Endothelial cell (in vitro differentiated cells): Measurements from ENCODE around the gene CKB. TPM values are rescaled to one million over a fixed set of nuclear protein-coding genes. Genes with fewer than 3 reads are reported as not detected.

ENCODE experiments used
- DNase-seq: peaks from one replicate; pipeline ENCODE4 v3.0.0; 2021; ENCODE audit warnings: low spot score
- H3K27ac Mint-ChIP-seq: one replicate; pipeline ENCODE4 v1.8.0; 2021; ENCODE audit warnings: mixed read lengths, inconsistent platforms; ENCODE audit not compliant: unreplicated experiment
- H3K27me3 Mint-ChIP-seq: one replicate; pipeline ENCODE4 v1.8.0; 2021; ENCODE audit warnings: mild to moderate bottlenecking, moderate library complexity, mixed read lengths, inconsistent platforms; ENCODE audit not compliant: unreplicated experiment
- H3K36me3 Mint-ChIP-seq: one replicate; pipeline ENCODE4 v1.8.0; 2021; ENCODE audit warnings: mild to moderate bottlenecking, low read depth, mixed read lengths, inconsistent platforms; ENCODE audit not compliant: unreplicated experiment
- H3K4me1 Mint-ChIP-seq: one replicate; pipeline ENCODE4 v1.8.0; 2021; ENCODE audit warnings: mild to moderate bottlenecking, mixed read lengths, inconsistent platforms; ENCODE audit not compliant: unreplicated experiment
- H3K4me3 Mint-ChIP-seq: one replicate; pipeline ENCODE4 v1.8.0; 2021; ENCODE audit warnings: mild to moderate bottlenecking, mixed read lengths, inconsistent platforms; ENCODE audit not compliant: unreplicated experiment
- H3K9me3 Mint-ChIP-seq: one replicate; pipeline ENCODE4 v1.8.0; 2021; ENCODE audit warnings: mixed read lengths, inconsistent platforms; ENCODE audit not compliant: unreplicated experiment
- total RNA-seq: library from RNA; stranded (reverse); fragmentation: NEBNext Ultra II Directional; extraction: Animal tissue kit (Norgen Biotek cat#: 25700); gene quantifications from one replicate; pipeline ENCODE4 v1.2.1, GENCODE V29; 2021; ENCODE audit not compliant: unreplicated experiment
- TF ChIP-seq, protein P1 (sequence below): fragments of 200-600 bp; sonication (generic); IDR thresholded peaks from one replicate; pipeline ENCODE4 v1.5.0; 2021; ENCODE audit warnings: antibody characterized with exemption; ENCODE audit not compliant: unreplicated experiment

Gene CKB
- total RNA-seq, 1 donor from 2014 or later = 23.1 TPM

DNA sequence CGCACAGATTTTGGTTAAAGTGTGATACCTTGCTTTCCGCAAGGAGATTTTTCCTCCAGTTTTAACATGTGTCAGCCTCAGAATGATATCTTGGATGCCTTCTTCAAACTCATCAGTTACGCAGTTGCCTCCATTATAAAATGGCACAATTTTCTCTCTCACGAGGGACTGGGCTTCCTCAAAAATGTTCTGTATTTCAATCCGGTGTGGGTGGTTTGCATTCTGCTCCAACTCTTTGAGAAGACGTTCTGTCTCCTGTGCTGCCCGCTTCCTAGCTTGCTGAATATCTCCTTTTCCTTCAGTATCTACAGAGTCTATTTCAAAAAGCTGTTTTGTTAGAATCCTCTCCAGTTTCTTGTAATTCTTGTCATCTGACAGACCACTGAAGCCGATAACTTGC lies 38.1 kb upstream of the CKB start:
- Mint-ChIP-seq H3K4me1 (peaks cover 38% of the 10 kb centered on the region), H3K27me3 (peaks cover 22% of the 10 kb centered on the region), H3K36me3 (peaks cover 35% of the 10 kb centered on the region), H3K27ac (peak overlapping the region; percentile 98), H3K4me3 (peak overlapping the region; percentile 99), H3K9me3 (no peaks in the 10 kb centered on the region)
- TF ChIP-seq, protein P1, sequence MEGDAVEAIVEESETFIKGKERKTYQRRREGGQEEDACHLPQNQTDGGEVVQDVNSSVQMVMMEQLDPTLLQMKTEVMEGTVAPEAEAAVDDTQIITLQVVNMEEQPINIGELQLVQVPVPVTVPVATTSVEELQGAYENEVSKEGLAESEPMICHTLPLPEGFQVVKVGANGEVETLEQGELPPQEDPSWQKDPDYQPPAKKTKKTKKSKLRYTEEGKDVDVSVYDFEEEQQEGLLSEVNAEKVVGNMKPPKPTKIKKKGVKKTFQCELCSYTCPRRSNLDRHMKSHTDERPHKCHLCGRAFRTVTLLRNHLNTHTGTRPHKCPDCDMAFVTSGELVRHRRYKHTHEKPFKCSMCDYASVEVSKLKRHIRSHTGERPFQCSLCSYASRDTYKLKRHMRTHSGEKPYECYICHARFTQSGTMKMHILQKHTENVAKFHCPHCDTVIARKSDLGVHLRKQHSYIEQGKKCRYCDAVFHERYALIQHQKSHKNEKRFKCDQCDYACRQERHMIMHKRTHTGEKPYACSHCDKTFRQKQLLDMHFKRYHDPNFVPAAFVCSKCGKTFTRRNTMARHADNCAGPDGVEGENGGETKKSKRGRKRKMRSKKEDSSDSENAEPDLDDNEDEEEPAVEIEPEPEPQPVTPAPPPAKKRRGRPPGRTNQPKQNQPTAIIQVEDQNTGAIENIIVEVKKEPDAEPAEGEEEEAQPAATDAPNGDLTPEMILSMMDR = no peak
- DNase-seq = no peak

DNA sequence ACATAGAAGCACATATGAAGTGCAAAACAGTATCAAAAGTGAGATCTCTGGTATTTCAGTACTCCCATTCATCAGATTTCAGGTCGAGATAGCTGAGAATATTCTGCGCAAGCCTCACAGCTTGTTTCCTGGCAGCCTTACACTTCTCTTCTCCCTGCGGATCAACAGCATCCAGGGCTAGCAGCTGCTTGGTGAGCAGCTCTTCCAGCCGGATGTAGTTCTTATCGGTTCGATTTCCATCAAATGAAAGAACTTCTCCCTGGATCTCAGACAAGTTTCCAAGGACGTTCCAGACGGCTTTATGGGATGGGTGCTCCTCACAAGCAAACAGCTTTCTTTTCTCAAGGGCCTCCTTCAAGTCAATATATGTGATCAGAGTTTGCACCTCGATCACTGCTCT lies 37.1 kb upstream of the CKB start:
- Mint-ChIP-seq H3K9me3 (no peaks in the 10 kb centered on the region), H3K4me1 (peaks cover 38% of the 10 kb centered on the region), H3K27ac (no peak overlapping the region), H3K36me3 (peaks cover 43% of the 10 kb centered on the region), H3K27me3 (peaks cover 19% of the 10 kb centered on the region), H3K4me3 (peak overlapping the region; percentile 71)
- no peak for DNase-seq
- TF ChIP-seq, protein P1 = no peak

DNA sequence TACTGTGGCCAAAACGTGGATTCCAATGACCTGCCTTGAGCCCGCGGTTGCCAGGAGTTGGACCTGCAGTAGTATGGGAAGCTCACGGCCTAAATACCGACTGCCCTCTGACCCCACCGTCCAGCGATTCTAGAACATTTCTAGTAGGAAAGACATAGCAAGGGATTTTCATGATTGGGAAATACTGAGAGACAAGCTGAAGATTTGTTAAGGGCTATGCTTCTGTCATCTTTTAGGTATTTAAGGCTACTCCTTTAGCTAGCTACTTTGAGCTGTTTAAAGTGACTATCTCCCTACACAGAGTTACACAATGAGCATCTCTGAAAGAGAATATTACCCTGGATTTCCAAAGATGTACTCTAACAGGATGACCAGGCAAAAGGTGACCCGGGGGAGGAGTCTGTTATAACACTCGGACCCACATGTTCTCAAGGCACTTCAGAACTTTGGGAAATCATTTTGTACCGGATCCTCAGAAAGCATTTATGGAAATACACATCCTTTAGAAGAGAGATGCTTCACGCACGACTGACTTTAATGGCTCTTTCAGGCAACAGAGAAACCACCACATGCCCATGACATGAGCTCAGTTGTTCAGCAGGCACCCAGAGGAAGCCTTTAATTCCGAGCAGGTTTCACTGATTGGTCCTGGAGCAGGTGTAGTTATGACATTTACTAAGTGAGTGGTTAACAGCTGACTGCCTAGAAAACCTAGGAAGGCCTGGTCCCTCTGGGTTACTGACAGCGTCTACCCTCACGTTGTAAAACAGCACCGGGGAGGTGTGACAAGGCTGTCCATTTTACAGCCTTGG lies 35.6 kb upstream of the CKB start:
- H3K4me3 Mint-ChIP-seq = peak overlapping the region; percentile 60
- peaks cover 17% of the 10 kb centered on the region for H3K27me3 Mint-ChIP-seq
- no peaks in the 10 kb centered on the region for H3K9me3 Mint-ChIP-seq
- no peak for DNase-seq
- no peak overlapping the region for H3K27ac Mint-ChIP-seq
- TF ChIP-seq, protein P1 = no peak
- peaks cover 29% of the 10 kb centered on the region for H3K4me1 Mint-ChIP-seq
- H3K36me3 Mint-ChIP-seq = peaks cover 42% of the 10 kb centered on the region

DNA sequence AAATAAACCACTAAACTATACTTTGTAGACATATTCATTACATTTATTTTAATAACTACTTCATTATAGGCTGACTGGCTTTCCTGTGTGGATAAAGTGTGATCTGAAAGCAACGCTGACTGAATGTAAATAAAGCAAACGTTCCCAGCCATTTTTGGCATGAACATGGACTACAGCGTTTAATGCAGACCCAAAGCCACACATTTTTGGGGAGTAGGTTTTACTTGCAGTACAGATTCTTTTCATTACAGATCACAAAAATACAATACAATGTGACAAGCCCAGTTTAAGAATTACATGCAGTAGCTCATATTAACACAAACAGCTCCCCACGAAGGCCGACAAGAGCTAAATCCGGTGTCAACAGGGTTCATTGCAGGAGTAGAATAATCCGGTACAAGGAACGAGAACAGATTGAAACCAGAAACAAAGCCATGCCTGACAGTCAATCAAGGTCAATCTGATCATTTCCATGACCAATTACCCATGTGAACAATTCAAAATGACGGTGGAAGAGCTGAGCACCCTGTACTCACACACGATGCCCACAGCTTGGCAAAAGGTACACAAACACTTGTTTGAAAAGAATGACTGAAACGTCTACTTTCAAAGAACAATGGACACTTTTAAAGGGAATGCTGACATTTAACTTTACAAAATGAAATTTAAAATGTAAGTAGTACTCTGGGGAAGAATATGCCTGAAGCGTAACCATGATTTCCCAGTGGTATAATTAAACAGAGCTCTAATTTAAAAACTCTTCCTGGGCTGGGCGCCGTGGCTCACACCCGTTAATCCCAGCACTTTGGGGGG lies 34.5 kb upstream of the CKB start:
- no peak for DNase-seq
- Mint-ChIP-seq H3K4me3 (peak overlapping the region; percentile 25), H3K36me3 (peaks cover 41% of the 10 kb centered on the region), H3K4me1 (peaks cover 28% of the 10 kb centered on the region), H3K9me3 (no peaks in the 10 kb centered on the region), H3K27me3 (peaks cover 17% of the 10 kb centered on the region), H3K27ac (peak overlapping the region; percentile 36)
- TF ChIP-seq, protein P1 = no peak
